Measurements from ENCODE around the gene GRK1.

GRCh38 chr13:113734099-113734825 lies 67.2 kb downstream of the GRK1 start:
- TF ChIP-seq EZH2 (IDR thresholded peaks at IDR 0.05) (no peak), POLR2AphosphoS5 (IDR thresholded peaks at IDR 0.05; ENCODE audit: borderline replicate concordance, low read depth, low read length) (no peak)

Data from SK-N-MC (cell line).